GM19372 (cell line): ENCODE data around the gene UBE2V1.
"Not testable (repeated sequence)": the region's sequence is repeated elsewhere in the genome, so short reads cannot be mapped to it uniquely, and the experiment has no call there.

Source experiments
- ATAC-seq: cut with Tn5 transposase; IDR thresholded peaks from one replicate; pipeline ENCODE4 v1.9.1; 2021; ENCODE audit warnings: mild to moderate bottlenecking, low read depth, moderate library complexity; ENCODE audit not compliant: unreplicated experiment

The UBE2V1 gene

DNA sequence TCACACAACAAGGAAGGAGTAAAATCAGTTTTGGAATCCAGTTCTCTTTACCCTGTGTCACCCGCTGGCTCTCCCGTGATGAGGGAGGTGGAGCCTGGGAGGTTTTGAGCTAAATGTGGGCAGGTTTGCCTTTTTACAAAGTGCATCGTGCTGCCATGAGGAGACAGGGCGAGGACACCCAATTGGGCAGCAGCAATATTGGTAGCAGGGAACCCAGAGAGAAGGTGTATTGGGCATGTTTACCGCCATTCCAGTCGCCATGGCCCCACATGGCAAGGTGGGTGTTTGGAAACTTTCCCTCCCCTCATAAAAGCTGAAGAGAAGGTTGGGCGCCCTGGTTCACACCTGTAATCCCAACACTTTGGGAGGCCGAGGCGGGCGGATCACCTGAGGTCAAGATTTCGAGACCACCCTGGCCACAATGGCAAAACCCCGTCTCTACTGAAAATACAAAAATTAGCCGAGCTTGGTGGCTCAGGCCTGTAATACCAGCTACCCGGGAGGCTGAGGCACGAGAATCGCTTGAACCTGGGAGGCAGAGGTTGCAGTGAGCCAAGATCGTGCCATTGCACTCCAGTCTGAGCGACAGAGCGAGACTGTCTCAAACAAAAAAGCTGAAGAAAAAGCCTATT lies 3.5 kb upstream of the UBE2V1 start:
- no peak for ATAC-seq

- ATAC-seq: peak; percentile 66
Observed at GRCh38 chr20:50115591-50116367, 2.8 kb upstream of the UBE2V1 start.

DNA sequence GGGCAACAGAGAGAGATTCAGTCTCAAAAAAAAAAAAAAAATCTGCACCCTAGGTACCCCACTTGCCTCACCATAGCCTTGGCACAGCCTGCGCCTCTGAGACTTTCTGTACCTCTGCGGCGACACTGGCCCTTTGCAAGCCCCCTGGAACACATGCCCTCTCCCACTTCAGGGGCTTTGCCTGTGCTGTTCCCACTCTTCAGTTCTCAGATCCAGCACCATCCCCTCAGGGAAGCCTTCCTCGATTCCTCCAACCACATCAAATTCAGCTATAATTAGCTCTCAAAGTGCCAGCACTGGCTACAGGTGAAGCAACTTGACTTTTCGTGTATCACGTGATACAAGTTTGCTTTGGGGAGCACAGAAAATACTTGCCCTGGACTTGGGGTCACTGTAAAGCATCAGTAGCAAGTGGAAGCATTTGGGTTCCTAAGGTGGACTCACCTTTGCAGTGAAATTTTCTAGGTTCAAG lies 2.1 kb upstream of the UBE2V1 start:
- no peak for ATAC-seq

- ATAC-seq: no peak
Observed at GRCh38 chr20:50113420-50114224, 672 bp upstream of the UBE2V1 start.

DNA sequence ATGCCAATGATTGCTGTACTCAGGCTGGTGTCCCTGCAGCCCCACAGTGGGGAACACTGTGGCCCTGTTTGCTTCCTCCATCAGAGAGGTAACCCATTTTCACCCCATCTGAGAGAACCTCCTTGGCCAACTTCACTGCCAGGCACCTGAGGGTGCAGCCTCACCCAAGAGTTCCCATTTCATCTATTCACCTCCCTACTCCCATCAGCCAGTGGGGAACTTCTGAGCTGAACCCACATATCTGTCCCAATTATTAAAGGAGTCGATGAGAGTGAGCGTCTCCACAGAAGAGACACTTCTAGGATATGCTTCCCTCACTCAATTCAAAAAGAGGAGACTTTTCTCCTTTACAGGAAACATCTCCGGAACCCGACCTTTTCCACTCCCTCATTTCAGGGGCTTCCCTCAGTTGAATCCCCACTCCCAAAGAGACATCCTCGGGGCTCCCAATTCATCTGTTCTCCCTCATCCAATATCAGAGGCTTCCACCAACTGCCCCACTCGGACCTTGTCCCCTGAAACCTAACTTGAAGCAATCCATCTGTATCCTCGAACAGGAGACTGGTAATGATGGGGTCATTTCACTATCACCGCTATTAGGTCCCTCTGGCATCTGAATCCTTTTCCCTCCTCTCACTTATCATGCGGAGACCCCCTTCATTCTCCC lies 988 bp downstream of the UBE2V1 start:
- no peak for ATAC-seq

DNA sequence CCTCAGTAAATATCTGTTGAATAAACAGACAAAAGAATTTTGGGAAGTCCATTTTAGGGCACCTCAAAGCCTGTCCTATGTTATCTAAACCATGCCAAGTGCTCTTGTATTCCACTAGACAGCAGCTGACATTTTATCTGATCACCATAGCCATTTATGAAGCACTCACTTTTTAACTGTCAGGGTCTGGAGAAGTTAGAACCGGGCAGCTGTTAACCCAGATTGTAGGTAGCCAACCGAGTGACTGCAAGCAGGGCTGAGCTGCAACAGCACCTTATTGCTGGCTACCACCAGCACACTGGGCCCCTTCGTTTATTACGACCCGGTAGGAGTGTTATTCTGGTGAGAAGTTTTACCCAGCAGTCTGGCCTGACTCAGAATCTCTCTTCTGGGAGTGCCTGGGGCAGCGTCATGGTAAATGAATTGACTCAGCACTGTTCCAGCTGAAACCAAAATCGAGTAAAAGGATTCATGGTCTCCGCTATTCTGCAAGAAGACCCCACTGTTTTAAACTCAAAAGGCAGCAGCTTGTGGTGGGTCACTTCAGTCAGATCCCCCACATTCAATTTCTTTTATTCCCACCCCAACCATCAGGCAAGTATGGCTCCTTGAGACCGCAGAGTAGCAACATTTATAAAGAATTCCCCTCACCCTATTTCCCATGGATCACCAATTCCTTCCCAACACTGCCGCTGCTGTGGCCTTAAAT lies 1.7 kb downstream of the UBE2V1 start:
- ATAC-seq: no peak

DNA sequence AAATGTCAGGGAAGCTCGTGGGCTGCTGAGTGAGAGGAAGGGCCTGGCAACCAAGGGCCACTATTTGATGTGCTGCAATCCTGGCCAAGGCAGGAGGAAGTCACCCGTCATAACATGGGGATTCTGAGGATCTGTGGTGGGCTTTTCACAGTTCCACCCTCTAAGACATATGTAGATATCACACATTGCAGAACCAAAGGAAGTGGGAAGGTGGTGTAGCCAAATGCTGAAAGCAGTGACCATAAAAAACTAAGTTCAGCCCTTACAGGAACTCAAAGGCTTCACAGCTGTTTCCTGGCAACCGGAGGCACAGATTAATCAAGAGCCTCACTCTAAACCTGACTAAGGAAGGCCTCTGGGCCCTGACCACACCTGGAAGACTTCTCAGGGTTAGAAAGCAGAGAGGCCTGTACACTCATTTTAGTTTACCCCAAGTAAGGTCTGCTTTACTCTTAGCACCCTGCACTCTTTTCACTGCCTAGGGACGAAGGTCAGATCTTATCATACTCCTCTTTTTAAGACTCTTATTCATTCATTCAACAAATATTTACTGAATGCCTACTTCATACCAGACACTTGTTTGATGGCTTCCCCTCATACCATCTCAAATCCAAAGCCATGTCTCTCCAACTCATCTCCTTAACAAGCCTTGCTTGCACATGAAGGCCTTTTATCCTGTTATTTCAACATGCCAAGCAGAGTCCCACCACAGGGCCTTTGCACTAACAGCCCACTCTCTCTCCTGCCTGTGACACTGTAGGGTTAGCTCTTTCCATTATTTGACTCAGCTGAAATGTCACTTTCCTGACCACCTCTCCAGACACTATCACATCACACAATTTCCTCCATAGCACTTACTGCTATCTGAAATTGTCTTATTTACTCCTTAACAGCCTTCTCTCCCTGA lies 2.6 kb downstream of the UBE2V1 start:
- ATAC-seq: no peak

- ATAC-seq: no peak
Observed at GRCh38 chr20:50108556-50109235, 4.3 kb downstream of the UBE2V1 start.

- ATAC-seq: no peak
Observed at GRCh38 chr20:50107796-50108331, 5.1 kb downstream of the UBE2V1 start.

GRCh38 chr20:50107086-50107660 lies 5.8 kb downstream of the UBE2V1 start:
- no peak for ATAC-seq

GRCh38 chr20:50106669-50107068 lies 6.3 kb downstream of the UBE2V1 start:
- ATAC-seq: not testable (repeated sequence)

GRCh38 chr20:50103464-50104107 lies 9.4 kb downstream of the UBE2V1 start:
- not testable (repeated sequence) for ATAC-seq

DNA sequence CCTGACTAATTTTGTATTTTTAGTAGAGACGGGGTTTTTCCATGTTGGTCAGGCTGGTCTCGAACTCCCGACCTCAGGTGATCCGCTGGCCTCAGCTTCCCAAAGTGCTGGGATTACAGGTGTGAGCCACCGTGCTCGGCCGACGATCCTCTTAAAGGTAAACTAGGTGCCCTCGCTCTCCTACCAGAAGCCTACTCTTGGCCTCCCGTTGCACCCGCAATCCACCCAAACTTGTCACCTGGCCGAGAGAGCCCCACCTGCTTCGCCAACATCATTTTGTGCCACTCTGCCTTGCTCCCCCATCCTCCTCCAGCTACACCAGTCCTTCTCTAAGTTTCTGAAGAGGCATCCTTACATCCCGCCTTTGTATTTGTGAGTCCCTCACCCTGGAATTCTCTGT lies 10.4 kb downstream of the UBE2V1 start:
- ATAC-seq: not testable (repeated sequence)

- no peak for ATAC-seq
Observed at GRCh38 chr20:50101887-50102286, 11.1 kb downstream of the UBE2V1 start.

DNA sequence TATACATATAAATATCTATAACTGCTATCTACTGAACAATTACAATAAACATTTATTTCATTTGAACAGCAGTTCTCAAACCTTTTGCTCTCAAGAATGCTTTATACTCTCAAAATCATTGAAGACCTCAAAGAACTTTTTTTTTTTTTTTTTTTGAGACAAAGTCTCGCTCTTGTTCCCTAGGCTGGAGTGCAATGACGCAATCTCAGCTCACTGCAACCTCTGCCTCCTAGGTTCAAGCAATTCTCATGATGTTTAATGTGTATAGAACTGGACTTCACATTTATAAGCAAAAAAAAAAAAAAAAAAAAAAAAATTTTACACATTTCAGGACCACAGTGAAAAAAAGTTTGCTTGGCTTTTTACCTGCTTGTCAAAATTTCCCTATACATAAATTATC lies 11.7 kb downstream of the UBE2V1 start:
- ATAC-seq: no peak

DNA sequence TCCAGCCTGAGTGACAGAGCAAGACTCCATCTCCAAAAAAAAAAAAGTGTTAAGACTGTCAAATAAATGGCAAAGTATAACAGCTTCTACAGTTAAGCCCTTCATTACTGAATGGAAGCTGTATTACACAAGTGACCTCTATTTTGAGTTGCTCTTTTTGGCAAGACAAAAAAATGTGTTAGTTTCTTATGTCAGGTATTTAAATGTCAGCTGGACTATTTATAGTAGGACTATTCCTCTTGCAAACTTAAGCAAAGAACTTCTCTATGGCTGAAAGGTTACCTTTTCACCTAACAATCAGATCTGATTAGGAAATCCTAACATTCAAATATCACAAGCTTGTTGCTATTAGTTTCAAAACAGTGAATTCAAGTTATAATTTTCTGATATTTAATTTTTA lies 12.4 kb downstream of the UBE2V1 start:
- ATAC-seq: no peak

DNA sequence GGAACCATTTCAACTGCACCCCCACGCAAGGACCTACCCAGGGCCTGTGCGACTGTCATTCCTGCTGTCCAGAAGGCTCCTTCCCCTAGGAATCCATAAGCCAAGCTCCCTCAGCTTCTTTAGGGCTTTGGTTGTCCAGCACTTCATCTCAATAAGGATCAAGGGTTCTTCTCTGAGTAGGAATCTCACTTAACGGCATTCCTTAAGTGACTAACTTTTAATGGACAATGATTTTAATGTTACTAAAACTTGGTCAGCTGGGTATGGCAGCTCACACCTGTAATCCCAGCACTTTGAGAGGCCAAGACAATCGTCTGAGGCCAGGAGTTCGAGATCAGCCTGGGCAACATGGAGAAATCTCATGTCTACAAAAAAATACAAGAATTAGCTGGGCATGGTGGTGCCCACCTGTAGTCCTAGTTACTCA lies 13.4 kb downstream of the UBE2V1 start:
- ATAC-seq: no peak
